Neural progenitor cell (in vitro differentiated cells): Measurements from ENCODE around the gene CD1C. TPM values are rescaled to one million over a fixed set of nuclear protein-coding genes. Genes with fewer than 3 reads are reported as not detected.

Experiments used
- DNase-seq: peaks from one replicate; pipeline ENCODE4 v3.0.0-alpha.2; 2016; ENCODE audit warnings: low spot score
- H2AFZ ChIP-seq: fragments of 200-600 bp; sonication (generic); replicated peaks from 2 replicates; pipeline ENCODE4 v1.6.1; 2016; ENCODE audit warnings: antibody characterized with exemption
- H3F3A ChIP-seq: fragments of 200-600 bp; sonication (generic); 2 replicates; pipeline ENCODE4 v1.6.1; 2016; ENCODE audit warnings: antibody characterized with exemption, low read depth
- H3K27ac ChIP-seq: fragments of 200-600 bp; sonication (generic); 2 replicates; pipeline ENCODE4 v1.5.1; 2016; ENCODE audit warnings: mild to moderate bottlenecking
- H3K27me3 ChIP-seq: fragments of 200-600 bp; sonication (generic); 2 replicates; pipeline ENCODE4 v1.6.1; 2016; ENCODE audit warnings: mild to moderate bottlenecking, moderate library complexity
- H3K36me3 ChIP-seq: fragments of 200-600 bp; sonication (generic); 2 replicates; pipeline ENCODE4 v1.5.1; 2016
- H3K4me1 ChIP-seq: fragments of 200-600 bp; sonication (generic); 2 replicates; pipeline ENCODE4 v1.6.1; 2016; ENCODE audit warnings: mixed run types
- H3K4me2 ChIP-seq: fragments of 200-600 bp; sonication (generic); 2 replicates; pipeline ENCODE4 v1.6.1; 2016
- H3K4me3 ChIP-seq: fragments of 200-600 bp; sonication (generic); 2 replicates; pipeline ENCODE4 v1.5.1; 2016
- H3K79me2 ChIP-seq: fragments of 200-600 bp; sonication (generic); 2 replicates; pipeline ENCODE4 v1.6.1; 2016; ENCODE audit warnings: low read depth
- H3K9ac ChIP-seq: fragments of 200-600 bp; sonication (generic); 2 replicates; pipeline ENCODE4 v1.6.1; 2016
- H3K9me3 ChIP-seq: fragments of 200-600 bp; sonication (generic); 2 replicates; pipeline ENCODE4 v1.5.1; 2016; ENCODE audit warnings: low read depth
- H4K20me1 ChIP-seq: fragments of 200-600 bp; sonication (generic); 2 replicates; pipeline ENCODE4 v1.6.1; 2016; ENCODE audit warnings: low read depth
- H3K27ac Mint-ChIP-seq: 3 replicates; pipeline ENCODE4 v1.8.0; 2021; ENCODE audit warnings: mixed read lengths
- H3K27me3 Mint-ChIP-seq: 2 replicates; pipeline ENCODE4 v1.8.0; 2022; ENCODE audit warnings: low read depth, mild to moderate bottlenecking, inconsistent platforms, moderate library complexity, mixed read lengths; ENCODE audit not compliant: insufficient read depth
- H3K36me3 Mint-ChIP-seq: 3 replicates; pipeline ENCODE4 v1.8.0; 2021; ENCODE audit warnings: mixed read lengths
- H3K4me1 Mint-ChIP-seq: 3 replicates; pipeline ENCODE4 v1.8.0; 2021; ENCODE audit warnings: mixed read lengths
- H3K4me3 Mint-ChIP-seq: 3 replicates; pipeline ENCODE4 v1.8.0; 2021; ENCODE audit warnings: mild to moderate bottlenecking, moderate library complexity, mixed read lengths
- H3K9me3 Mint-ChIP-seq: 3 replicates; pipeline ENCODE4 v1.8.0; 2020; ENCODE audit warnings: mixed read lengths
- EZH2 ChIP-seq: fragments of 200-600 bp; sonication (generic); IDR thresholded peaks from 2 replicates; pipeline ENCODE4 v1.6.1; 2017; ENCODE audit warnings: antibody characterized with exemption, mild to moderate bottlenecking, moderate library complexity
- EZH2phosphoT487 ChIP-seq: fragments of 200-600 bp; sonication (generic); IDR thresholded peaks from 2 replicates; pipeline ENCODE4 v1.6.1; 2017; ENCODE audit warnings: antibody characterized with exemption
- total RNA-seq: library from RNA; depleted of rRNA; stranded (reverse); fragments of >200 nt; gene quantifications from 2 replicates; pipeline ENCODE4 v1.2.3, GENCODE V29; 2015; ENCODE audit warnings: low replicate concordance
- TF ChIP-seq, protein P1 (sequence below): fragments of 200-600 bp; sonication (generic); IDR thresholded peaks from 2 replicates; pipeline ENCODE4 v1.5.1; 2017; ENCODE audit warnings: antibody characterized with exemption, mild to moderate bottlenecking

CD1C gene
- total RNA-seq, 1 donor from 2014 or later = not detected

DNA sequence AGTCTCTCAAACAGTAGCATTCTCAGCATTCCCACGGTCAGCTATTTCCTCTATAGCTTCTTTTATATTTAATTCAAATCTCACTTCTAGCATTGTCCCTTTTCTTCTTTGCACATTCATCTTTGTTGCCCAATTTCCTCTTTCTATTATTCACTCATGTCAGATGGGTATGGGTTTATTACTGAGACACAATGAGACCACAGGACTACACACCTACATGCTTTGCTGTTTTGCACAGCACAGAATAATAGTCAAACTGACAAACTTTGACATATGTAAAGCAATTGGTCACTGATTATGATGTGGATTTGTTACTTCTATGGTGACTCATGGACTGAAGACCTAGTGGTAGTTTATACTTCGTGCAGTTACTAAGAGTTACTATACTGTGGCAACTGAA lies 5.8 kb upstream of the CD1C start:
- Histone ChIP-seq H3K79me2 (no peaks in the 10 kb centered on the region), H3K9ac (no peak overlapping the region), H3K27me3 (no peaks in the 10 kb centered on the region), H3K4me2 (no peak overlapping the region), H3K4me1 (no peaks in the 10 kb centered on the region), H4K20me1 (no peaks in the 10 kb centered on the region), H3K9me3 (peaks cover 5% of the 10 kb centered on the region), H3K4me3 (no peak overlapping the region), H3K36me3 (no peaks in the 10 kb centered on the region), H2AFZ (no peak overlapping the region), H3F3A (no peaks in the 10 kb centered on the region), H3K27ac (no peak overlapping the region)
- Mint-ChIP-seq H3K4me1 (no peaks in the 10 kb centered on the region), H3K27ac (no peak overlapping the region), H3K4me3 (no peak overlapping the region), H3K27me3 (no peaks in the 10 kb centered on the region), H3K36me3 (no peaks in the 10 kb centered on the region), H3K9me3 (peaks cover 6% of the 10 kb centered on the region)
- TF ChIP-seq, protein P1, sequence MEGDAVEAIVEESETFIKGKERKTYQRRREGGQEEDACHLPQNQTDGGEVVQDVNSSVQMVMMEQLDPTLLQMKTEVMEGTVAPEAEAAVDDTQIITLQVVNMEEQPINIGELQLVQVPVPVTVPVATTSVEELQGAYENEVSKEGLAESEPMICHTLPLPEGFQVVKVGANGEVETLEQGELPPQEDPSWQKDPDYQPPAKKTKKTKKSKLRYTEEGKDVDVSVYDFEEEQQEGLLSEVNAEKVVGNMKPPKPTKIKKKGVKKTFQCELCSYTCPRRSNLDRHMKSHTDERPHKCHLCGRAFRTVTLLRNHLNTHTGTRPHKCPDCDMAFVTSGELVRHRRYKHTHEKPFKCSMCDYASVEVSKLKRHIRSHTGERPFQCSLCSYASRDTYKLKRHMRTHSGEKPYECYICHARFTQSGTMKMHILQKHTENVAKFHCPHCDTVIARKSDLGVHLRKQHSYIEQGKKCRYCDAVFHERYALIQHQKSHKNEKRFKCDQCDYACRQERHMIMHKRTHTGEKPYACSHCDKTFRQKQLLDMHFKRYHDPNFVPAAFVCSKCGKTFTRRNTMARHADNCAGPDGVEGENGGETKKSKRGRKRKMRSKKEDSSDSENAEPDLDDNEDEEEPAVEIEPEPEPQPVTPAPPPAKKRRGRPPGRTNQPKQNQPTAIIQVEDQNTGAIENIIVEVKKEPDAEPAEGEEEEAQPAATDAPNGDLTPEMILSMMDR = no peak
- TF ChIP-seq EZH2phosphoT487 (no peak), EZH2 (no peak)
- DNase-seq = no peak

DNA sequence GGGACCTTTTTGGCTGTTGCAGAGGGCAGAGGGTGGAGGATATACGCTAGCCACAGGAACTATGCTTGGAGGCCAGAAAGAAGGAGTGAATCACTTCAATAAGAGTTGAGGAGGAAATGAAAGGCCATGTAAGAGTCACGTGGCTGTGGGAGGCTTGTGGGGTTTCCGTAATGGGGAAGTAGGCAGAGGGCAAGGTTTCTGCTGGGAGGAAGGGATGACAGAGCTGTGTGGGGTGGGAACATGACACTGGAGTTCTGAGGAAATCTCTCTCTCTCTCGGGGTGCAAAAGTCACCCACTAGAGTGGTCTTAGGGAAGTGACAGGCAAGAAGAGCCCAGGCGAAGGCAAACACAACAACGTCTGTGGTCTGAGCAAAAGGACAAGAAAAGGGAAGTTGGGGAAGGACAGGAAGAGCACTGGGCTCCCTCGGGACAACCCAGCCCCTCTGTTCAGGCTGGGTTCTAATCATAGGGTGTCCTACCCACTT lies 3.9 kb upstream of the CD1C start:
- Mint-ChIP-seq H3K4me3 (no peak overlapping the region), H3K27me3 (no peaks in the 10 kb centered on the region), H3K27ac (no peak overlapping the region), H3K9me3 (peaks cover 4% of the 10 kb centered on the region), H3K36me3 (no peaks in the 10 kb centered on the region), H3K4me1 (no peaks in the 10 kb centered on the region)
- DNase-seq = no peak
- H3K36me3 ChIP-seq = no peaks in the 10 kb centered on the region
- TF ChIP-seq, protein P1 = no peak
- TF ChIP-seq EZH2 (no peak), EZH2phosphoT487 (no peak)
- H3K4me3 ChIP-seq = no peak overlapping the region
- no peaks in the 10 kb centered on the region for H3K79me2 ChIP-seq
- no peaks in the 10 kb centered on the region for H3K9me3 ChIP-seq
- no peak overlapping the region for H3K4me2 ChIP-seq
- H3F3A ChIP-seq = no peaks in the 10 kb centered on the region
- no peak overlapping the region for H3K9ac ChIP-seq
- H2AFZ ChIP-seq = no peak overlapping the region
- H3K27me3 ChIP-seq = no peaks in the 10 kb centered on the region
- H3K4me1 ChIP-seq = peaks cover 2% of the 10 kb centered on the region
- H3K27ac ChIP-seq = no peak overlapping the region
- no peaks in the 10 kb centered on the region for H4K20me1 ChIP-seq

DNA sequence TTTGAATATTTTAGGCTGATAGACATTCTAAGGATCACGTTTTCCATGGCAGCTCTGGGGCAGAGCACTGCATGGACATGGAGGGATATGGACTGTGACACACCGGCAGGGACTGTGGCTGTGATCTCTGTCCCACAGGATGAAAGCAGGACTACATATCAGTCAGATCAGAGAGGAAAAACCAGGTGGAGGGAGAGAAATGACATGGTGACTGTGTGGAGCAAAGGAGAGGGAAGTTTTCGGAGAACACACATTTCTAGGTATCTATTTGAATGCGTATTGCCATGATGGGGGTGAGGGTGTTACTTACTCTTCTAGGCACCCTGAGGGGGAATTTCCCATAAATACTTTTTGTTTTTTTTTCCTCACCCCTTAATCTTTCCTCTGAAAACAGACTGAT lies 3.2 kb upstream of the CD1C start:
- no peak for DNase-seq
- no peak overlapping the region for H3K4me2 ChIP-seq
- no peaks in the 10 kb centered on the region for H3K79me2 ChIP-seq
- peaks cover 2% of the 10 kb centered on the region for H3K9me3 Mint-ChIP-seq
- H3K36me3 Mint-ChIP-seq = no peaks in the 10 kb centered on the region
- no peak overlapping the region for H3K27ac Mint-ChIP-seq
- H3F3A ChIP-seq = no peaks in the 10 kb centered on the region
- TF ChIP-seq EZH2 = no peak
- no peak for TF ChIP-seq EZH2phosphoT487
- TF ChIP-seq, protein P1 = no peak
- no peaks in the 10 kb centered on the region for H3K9me3 ChIP-seq
- no peaks in the 10 kb centered on the region for H3K4me1 Mint-ChIP-seq
- no peak overlapping the region for H3K9ac ChIP-seq
- H3K4me1 ChIP-seq = peaks cover 2% of the 10 kb centered on the region
- H4K20me1 ChIP-seq = no peaks in the 10 kb centered on the region
- H3K27me3 ChIP-seq = no peaks in the 10 kb centered on the region
- H3K4me3 Mint-ChIP-seq = no peak overlapping the region
- no peaks in the 10 kb centered on the region for H3K36me3 ChIP-seq
- no peaks in the 10 kb centered on the region for H3K27me3 Mint-ChIP-seq
- no peak overlapping the region for H3K4me3 ChIP-seq
- no peak overlapping the region for H3K27ac ChIP-seq
- no peak overlapping the region for H2AFZ ChIP-seq
